GM12872 (cell line): ENCODE data around the gene PTPRN2.

Experiments
- CTCF ChIP-seq: IDR thresholded peaks from 3 replicates; pipeline ENCODE4 v1.5.1; 2011; ENCODE audit warnings: low read depth, mild to moderate bottlenecking, low read length, moderate library complexity; ENCODE audit not compliant: insufficient read depth

PTPRN2 gene

GRCh38 chr7:157532068-157532467, 1055.6 kb downstream of the PTPRN2 start:
- no peak for TF ChIP-seq CTCF

GRCh38 chr7:157529768-157530560, 1057.7 kb downstream of the PTPRN2 start:
- TF ChIP-seq CTCF: no peak

- TF ChIP-seq CTCF: no peak
Observed at GRCh38 chr7:157528785-157529341, 1058.8 kb downstream of the PTPRN2 start.

GRCh38 chr7:157527686-157528085, 1059.9 kb downstream of the PTPRN2 start:
- no peak for TF ChIP-seq CTCF

- no peak for TF ChIP-seq CTCF
Observed at GRCh38 chr7:157526913-157527634, 1060.5 kb downstream of the PTPRN2 start.

GRCh38 chr7:157526005-157526912, 1061.4 kb downstream of the PTPRN2 start:
- no peak for TF ChIP-seq CTCF
